HG03565 (cell line): Measurements from ENCODE around the gene PCGF1.

Experiments
- ATAC-seq: cut with Tn5 transposase; IDR thresholded peaks from one replicate; pipeline ENCODE4 v1.9.1; 2021; ENCODE audit warnings: mild to moderate bottlenecking, moderate library complexity; ENCODE audit not compliant: unreplicated experiment

Gene PCGF1

DNA sequence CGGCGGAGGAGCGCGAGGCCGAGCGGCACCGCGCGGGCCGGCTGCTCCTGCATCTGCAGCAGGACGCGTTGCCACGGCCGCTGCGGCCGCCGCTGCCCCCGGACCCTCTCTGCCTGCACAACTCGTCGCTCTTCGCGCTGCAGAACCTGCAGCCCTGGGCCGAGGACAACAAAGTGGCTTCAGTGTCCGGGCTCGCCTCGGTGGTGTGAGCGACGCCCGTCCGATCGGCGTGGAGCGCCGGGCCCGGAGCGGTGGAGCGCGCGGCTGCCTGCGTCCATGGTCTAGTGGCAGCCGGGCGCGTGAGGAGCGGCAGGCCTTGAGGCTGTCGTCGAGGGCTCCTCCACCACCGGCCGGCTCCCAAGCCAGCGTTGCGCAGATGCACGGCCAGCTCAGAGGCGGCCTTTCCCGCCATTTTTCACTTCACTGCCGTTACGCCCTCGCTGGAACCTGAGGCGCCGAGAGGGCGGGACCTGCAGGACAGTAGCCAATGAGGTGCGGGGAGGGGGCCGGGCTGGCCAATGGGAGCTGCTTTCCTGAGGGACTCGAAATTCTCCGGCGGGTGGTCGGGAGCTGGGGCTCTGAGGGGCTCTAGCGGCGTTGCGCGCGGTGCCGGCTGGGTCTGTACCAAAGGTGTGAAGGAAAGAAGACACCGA lies 8.6 kb upstream of the PCGF1 start:
- no peak for ATAC-seq

DNA sequence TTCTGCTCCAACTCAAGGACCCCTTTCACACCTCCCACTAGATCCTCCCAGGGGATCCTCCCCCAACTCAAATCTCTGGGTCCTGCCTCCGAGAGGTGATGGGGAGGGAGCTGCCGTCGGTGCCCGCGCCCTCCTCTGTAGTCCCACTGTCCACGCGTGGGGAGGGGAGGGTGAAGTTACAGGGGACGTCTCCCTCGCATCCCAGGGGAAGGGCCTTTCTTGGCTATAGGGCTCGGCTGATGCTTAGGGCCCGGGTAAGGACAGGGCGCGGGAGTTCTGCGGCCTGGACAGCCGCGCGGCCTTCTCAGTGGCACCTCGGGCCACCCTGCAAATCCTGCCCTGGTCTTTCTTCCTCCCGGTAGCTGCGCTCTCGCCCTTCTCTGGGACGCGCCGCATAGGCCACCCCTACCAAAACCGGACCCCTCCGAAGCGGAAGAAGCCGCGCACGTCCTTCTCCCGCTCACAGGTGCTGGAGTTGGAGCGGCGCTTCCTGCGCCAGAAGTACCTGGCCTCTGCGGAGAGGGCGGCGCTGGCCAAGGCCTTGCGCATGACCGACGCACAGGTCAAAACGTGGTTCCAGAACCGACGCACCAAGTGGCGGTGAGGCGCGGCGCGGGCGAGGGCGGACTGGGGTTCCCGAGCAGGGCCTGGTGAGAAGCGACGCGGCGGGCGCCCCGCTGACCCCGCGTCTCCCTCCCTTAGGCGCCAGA lies 7.9 kb upstream of the PCGF1 start:
- no peak for ATAC-seq

- ATAC-seq: no peak
Observed at GRCh38 chr2:74514368-74515270, 7.1 kb upstream of the PCGF1 start, which contains the start of gene TLX2. TLX2 (plus strand) TSS chr2:74514450; CDS start chr2:74514807, 357 bp downstream.

DNA sequence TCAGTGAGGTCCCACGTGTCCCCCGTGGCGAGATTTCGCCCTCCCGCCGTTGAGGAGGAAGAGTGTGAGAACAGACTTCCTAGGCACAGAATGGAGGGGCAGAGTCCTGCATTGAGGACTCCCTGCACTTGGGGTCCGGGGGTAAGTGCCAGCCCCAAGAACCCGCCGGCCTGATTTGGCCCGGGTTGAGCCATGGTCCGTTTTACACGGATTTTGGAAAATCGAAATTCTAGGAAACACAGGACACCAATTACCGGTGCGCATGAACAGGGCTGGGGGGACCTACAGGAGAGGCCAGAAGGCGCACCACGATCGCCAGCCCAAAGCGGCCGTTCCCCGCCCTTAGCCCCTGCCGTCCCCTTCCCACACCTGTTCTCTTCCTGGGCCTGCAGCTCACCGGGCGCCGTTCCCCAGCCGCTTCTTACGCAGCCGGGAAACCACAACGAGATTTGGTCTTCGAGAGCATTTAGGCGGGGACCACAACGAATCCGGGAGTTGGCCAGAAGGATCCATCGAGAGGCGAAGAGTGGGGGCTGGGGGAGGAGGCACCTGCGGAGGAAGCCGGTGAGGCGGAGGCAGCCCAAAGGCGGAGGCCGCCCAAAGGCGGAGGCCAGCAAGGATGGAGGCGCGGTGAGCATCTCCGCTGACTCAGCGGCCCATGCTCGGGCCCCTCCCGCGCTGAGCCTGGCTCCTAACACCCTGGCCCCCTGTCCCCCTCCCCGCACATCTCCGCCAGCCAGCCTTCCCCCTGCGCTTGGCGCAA lies 6.3 kb upstream of the PCGF1 start:
- ATAC-seq: no peak

DNA sequence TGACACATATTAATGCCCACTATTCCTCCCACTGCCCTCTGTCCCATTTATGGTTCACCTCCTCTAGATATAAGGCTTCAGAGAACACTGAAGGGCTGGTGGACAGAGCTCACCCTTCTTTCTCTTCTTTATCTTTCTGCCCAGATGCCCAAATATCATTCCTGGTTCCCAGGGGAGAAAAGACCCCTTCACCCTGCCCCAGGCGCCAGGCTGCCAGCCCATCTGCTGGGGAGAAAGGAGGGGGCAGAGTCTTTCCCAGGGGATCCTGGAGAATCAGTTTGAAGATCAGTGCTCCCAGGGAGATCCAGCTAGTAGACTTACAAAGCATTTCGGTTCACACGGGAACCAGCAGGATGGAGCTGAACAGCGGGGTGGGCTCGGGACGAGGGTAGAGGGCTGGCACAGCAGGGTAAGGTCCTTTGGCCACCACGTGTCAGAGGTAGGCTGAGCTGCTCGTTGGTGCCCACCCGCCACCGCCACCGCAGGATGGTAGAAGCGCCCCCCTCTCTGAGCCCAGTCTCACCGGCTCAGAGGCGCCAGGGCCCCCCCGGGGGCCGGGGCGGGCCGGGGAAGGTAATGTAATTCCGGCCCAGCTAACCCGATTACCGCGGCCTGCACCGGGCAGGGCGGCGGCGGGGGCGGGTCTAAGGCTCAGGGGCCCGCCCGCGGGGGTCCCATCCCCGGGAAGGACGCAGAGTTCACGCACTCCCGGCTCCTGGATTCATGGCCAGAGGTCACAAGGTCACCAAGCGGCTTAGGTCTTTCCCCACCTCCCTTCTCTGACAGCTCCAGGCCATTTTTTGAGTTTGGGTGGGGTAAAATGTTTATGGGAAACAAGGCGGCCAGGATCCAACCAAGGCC lies 5.5 kb upstream of the PCGF1 start:
- ATAC-seq: no peak

DNA sequence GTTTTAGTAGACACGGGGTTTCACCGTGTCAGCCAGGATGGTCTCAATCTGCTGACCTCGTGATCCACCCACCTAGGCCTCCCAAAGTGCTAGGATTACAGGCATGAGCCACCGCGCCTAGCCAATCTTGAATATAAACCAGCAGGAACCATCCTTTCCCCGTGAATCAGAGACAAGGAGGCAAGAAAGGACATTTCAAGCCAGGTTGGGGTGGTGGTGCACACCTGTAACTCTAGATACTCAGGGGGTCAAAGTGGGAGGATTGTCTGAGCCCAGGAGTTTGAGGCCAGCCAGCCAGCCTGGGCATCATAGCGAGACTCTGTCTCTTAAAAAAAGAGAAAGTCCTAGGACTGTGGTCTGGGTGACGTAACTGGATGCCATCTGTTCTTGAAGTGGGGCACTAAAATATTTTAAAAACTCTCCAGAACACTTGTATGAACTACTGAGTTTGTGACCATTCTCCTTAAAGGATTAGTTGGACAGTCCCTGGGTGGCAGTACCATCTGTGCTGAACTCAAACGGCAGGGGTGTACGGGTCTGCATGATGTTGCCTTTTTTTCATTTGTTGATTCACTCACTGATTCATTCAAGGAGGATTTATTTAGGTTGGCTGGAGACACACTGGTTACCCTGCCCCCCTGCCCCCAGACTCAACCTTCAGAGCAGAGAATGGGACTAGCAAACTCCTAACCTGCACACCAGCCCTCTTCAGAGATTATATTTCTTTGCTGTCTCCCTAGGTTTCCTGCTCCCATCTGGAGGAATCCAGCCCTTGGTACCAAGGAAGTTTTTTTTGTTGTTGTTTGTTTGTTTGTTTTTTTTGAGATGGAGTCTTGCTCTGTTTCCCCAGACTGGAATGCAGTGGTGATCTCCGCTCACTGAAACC lies 3.9 kb upstream of the PCGF1 start:
- no peak for ATAC-seq

DNA sequence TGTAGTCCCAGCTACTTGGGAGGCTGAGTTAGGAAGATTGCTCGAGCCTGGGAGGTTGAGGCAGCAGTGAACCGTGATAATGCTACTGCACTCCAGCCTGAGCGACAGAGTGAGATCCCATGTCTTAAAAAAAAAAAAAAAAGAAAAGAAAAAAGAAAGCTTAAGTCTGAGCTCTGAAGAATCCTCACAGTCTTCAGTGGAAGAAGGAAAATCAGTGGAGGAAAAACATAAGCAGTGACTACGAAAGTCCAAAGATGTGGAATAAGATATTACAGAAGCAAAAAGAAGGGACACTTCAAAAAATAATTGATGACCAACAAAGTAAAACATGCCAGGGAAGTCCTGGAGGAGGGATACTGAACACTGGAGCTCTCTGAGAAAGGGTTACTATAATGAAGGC lies 2.8 kb upstream of the PCGF1 start:
- no peak for ATAC-seq

- peak; percentile 1 for ATAC-seq
Observed at GRCh38 chr2:74507926-74508520, 528 bp upstream of the PCGF1 start.

GRCh38 chr2:74505448-74506246 lies 1.8 kb downstream of the PCGF1 start:
- ATAC-seq: no peak

GRCh38 chr2:74504591-74504990 lies 2.9 kb downstream of the PCGF1 start:
- no peak for ATAC-seq

DNA sequence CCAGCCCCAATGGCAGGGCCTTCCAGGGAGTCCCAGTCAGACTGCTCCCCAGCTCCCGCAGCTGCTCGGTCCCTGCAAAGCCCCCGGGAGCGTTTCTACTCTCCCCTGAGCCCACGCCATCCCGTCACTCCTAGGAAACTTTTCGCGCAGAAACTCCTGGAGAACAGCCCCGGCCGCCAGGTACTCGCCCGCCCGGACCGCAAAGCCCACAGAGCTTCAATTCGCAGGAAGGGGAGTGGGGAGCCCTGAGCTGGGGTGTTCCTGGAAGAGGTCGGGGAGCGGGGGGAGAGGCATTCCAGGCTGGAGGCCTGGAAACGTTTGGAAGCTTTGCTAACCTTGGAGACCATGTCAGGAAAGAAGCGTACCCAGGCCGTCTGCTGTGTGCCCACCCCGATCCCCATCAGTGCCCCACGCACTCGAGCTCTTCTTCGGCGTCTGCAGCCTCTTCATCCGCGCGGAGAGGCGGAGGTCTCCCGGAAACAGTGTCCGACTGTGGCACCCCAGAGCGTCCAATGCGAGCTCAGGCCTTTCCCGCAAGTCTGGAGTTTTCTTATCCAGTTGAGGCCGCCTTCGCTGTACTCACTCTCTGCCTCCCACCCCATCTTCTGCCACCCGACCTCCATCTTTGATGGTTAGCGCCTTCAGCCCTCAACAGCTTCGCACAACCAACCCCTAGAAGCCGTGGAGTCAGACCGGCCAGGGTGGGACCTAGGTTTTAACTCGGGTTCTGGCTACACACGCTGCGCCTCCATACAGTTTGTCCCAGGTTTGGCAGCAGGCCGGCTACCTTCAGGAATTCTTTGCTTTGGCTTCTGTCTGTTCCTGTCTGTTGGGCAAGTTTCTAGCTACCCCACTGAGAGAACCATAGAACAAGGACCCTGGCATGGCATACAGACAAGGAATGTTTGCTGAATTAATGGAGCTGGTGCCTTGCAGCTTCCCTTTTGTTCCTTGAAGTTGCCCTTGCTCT lies 3.7 kb downstream of the PCGF1 start:
- no peak for ATAC-seq

DNA sequence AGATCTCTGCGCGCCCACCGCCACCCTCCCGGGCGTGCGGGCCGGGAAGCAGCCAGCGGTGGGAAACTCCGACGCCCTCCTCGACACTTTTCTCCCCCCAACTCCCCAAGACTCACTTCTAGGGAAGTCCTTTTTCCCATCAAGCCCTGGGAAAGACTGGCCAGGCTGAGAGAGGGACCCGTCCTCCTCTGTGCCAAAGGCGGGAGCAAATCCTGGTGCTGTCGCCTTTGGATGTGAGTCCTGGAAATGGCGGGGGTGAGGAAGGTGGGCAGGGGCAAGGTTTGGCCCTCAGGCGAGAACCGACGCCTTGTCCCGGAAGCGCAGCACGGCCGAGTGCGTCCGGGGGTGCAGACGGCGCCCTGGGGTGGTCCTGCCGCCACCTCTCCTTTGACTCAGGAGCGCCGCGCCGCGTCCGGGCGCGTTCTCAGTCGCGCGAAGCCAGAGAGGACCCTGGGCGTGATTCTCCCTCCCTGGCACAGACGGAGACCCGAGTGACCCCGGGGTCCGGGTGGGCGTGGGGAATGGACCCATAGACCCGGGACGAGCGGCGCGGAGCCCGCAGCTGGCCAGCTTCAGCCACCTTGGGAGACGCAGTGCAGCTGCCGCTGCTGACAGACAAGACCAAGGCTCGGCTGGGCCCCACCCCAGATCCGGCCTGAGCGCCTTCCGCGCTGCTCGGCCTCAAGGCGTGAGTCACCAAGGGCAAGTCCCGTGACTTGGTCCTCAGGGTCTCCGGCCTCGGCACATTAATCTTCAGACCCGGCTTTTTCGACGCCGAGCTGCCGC lies 4.6 kb downstream of the PCGF1 start:
- ATAC-seq: peak; percentile 27

DNA sequence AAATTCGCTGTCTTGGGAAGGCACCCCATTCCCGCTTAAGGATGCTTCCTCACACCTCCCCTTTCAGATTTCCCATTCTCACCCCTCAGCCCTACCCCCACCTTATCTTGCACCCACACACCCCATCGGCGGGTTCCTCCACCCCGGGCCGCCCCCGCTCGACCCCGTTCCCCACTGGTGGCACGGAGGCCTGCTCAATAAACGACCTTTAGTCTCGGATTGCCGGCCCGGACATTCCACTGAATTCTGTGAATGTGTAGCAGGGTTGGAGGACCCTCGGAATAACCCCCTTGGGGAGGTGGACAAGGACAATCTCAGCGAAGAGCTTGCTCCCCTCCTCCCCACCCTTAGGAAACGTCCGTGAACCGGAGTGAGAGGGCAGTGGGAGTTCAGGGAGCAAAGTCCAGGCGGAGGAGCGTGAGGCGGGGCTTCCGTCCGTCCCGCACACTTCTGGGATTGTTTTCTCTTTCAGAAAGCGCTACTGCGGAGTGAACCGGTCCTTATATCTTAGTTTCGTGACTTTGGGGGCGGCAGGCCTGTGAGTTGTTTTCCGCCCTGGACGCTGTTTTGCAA lies 5.3 kb downstream of the PCGF1 start:
- ATAC-seq: no peak

DNA sequence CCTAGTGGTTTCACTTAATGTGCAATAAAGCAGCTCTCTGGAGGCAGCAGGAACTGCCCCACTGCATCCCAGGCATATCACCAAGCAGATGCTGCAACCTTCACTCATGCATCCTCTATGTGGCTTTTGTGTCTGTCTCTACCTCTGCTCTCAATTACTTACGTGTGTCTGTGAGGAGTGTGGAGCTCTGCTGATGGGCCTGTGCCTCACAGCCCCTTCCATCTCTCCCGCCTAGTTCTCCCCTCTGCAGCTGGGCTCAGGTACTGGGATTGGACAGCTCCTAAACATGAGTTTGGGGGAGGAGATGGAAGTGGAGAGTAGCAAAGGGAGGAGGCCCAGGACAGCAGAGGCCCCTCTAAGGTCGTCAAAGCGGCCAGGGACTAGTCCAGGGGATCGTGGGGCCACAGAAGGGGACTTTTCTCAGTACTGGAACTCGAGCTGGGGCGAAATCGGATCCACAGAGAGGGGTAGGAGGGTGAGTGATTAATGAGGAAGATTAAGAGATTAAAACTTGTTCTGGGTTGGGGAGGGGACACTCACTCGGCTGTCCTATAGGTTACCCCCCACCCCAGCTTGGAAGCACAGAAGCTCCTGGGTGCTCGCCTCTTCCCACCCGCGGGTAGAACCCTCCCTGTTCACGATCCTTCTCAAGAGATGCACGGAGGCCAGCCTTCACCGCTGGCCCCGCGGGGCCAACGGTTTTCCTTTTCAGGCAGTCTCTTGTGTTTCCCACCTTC lies 6.0 kb downstream of the PCGF1 start:
- no peak for ATAC-seq

- ATAC-seq: no peak
Observed at GRCh38 chr2:74500578-74500946, 6.9 kb downstream of the PCGF1 start.
